Neural crest cell (in vitro differentiated cells): ENCODE results near the gene CHPF. TPM values are rescaled to one million over a fixed set of nuclear protein-coding genes. Genes with fewer than 3 reads are reported as not detected.

Experiments
- DNase-seq: peaks from one replicate; pipeline ENCODE4 v3.0.0; 2021; ENCODE audit warnings: low read depth, mixed read lengths, low spot score
- H3K27ac Mint-ChIP-seq: one replicate; pipeline ENCODE4 v1.8.0; 2021; ENCODE audit warnings: mild to moderate bottlenecking, mixed read lengths; ENCODE audit not compliant: unreplicated experiment
- H3K27me3 Mint-ChIP-seq: 2 replicates; pipeline ENCODE4 v1.8.0; 2021; ENCODE audit warnings: low read depth, mild to moderate bottlenecking, mixed read lengths
- H3K36me3 Mint-ChIP-seq: 2 replicates; pipeline ENCODE4 v1.8.0; 2021; ENCODE audit warnings: low read depth, mild to moderate bottlenecking, mixed read lengths
- H3K4me1 Mint-ChIP-seq: 2 replicates; pipeline ENCODE4 v1.8.0; 2021; ENCODE audit warnings: mixed read lengths
- H3K4me3 Mint-ChIP-seq: one replicate; pipeline ENCODE4 v1.8.0; 2021; ENCODE audit warnings: mild to moderate bottlenecking, mixed read lengths
- H3K9me3 Mint-ChIP-seq: 2 replicates; pipeline ENCODE4 v1.8.0; 2021; ENCODE audit warnings: mixed read lengths
- total RNA-seq: library from RNA; stranded (reverse); gene quantifications from 2 replicates; pipeline ENCODE4 v1.2.1, GENCODE V29; 2021
- TF ChIP-seq, protein P1 (sequence below): fragments of 200-600 bp; sonication (generic); conservative IDR thresholded peaks from 2 replicates; pipeline ENCODE4 v1.5.0; 2021; ENCODE audit warnings: antibody characterized with exemption, mild to moderate bottlenecking

Gene CHPF
- total RNA-seq, 1 donor from 2014 or later, result 30.0 TPM

DNA sequence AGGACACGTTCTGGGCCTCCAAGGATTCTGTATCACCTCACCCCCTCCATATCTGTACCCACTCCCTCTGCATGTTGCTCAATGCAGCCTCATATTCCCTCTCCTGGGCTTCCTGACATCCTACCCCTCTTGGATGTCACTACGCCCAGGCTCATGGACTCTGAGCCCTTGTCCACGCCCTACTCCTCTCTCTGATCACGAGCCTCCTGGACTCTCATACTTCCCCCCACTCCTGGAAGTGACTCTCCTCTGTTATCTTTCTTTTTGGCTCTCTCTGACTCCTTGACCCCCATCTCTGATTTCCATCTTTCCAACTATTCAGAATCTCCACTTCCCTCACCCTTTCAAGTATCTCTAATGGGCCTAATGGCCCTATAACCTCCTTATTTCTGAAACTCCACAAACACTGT, 2.3 kb upstream of the CHPF start:
- Mint-ChIP-seq H3K36me3 (peaks cover 3% of the 10 kb centered on the region), H3K27me3 (peaks cover 2% of the 10 kb centered on the region), H3K9me3 (no peaks in the 10 kb centered on the region), H3K4me3 (peak overlapping the region; percentile 79), H3K4me1 (peaks cover 41% of the 10 kb centered on the region), H3K27ac (no peak overlapping the region)
- DNase-seq, result no peak
- TF ChIP-seq, protein P1, sequence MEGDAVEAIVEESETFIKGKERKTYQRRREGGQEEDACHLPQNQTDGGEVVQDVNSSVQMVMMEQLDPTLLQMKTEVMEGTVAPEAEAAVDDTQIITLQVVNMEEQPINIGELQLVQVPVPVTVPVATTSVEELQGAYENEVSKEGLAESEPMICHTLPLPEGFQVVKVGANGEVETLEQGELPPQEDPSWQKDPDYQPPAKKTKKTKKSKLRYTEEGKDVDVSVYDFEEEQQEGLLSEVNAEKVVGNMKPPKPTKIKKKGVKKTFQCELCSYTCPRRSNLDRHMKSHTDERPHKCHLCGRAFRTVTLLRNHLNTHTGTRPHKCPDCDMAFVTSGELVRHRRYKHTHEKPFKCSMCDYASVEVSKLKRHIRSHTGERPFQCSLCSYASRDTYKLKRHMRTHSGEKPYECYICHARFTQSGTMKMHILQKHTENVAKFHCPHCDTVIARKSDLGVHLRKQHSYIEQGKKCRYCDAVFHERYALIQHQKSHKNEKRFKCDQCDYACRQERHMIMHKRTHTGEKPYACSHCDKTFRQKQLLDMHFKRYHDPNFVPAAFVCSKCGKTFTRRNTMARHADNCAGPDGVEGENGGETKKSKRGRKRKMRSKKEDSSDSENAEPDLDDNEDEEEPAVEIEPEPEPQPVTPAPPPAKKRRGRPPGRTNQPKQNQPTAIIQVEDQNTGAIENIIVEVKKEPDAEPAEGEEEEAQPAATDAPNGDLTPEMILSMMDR, result no peak

DNA sequence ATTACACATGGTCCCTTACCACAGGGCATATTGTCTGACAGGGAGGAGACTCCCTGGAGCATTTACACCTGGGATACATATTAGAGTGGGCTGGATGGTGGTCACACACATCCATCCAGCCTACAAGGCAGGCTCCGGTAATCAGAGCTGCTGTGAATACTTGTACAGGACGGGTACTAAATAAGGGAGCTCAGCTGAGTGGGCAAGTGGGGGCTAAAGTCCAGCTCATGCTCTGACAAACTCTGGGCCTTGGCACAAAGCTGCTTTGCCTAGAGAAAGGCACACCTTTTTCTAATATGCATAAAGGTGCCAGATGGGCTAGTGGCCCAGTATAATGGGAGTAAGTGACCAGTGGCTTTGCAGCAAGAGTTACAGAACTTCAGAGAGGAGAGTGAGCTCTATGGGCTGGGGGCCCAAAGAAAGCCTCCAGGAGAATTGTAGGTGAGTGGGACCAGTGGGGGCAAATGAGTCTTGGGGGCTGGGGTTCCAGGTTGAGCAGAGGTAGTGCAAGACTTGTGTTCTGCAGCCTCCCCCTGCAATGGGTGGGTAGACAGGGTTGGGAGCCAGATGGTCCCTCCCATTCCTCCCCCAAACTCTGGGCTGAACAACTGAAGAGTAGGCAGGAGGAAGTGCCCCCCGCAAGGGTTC, 1.8 kb upstream of the CHPF start:
- Mint-ChIP-seq H3K27ac (no peak overlapping the region), H3K4me1 (peaks cover 39% of the 10 kb centered on the region)

DNA sequence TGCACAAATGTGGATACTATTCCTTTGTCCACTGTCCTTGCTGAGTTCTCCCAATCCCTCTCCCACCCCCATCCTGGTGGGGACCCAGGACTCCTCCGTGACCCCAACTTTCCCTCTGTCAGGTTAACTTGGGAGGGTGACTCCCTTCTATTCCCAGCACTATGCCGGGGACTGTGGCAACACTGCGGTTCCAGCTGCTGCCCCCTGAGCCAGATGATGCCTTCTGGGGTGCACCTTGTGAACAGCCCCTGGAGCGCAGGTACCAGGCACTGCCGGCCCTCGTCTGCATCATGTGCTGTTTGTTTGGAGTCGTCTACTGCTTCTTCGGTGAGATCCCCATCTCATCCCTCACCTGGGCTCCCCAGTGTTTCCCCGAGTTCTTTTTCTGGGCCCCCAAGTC, 958 bp upstream of the CHPF start:
- Mint-ChIP-seq H3K27ac (peak overlapping the region; percentile 81), H3K36me3 (peaks cover 3% of the 10 kb centered on the region), H3K9me3 (no peaks in the 10 kb centered on the region), H3K4me3 (peak overlapping the region; percentile 87), H3K27me3 (no peaks in the 10 kb centered on the region), H3K4me1 (peaks cover 39% of the 10 kb centered on the region)
- no peak for DNase-seq
- TF ChIP-seq, protein P1, result no peak

More for the DNA sequence above, 1.8 kb upstream of the CHPF start:
- Mint-ChIP-seq H3K36me3 (peaks cover 3% of the 10 kb centered on the region), H3K9me3 (no peaks in the 10 kb centered on the region), H3K4me3 (peak overlapping the region; percentile 87), H3K27me3 (no peaks in the 10 kb centered on the region)
- TF ChIP-seq, protein P1, result no peak
- DNase-seq, result no peak

DNA sequence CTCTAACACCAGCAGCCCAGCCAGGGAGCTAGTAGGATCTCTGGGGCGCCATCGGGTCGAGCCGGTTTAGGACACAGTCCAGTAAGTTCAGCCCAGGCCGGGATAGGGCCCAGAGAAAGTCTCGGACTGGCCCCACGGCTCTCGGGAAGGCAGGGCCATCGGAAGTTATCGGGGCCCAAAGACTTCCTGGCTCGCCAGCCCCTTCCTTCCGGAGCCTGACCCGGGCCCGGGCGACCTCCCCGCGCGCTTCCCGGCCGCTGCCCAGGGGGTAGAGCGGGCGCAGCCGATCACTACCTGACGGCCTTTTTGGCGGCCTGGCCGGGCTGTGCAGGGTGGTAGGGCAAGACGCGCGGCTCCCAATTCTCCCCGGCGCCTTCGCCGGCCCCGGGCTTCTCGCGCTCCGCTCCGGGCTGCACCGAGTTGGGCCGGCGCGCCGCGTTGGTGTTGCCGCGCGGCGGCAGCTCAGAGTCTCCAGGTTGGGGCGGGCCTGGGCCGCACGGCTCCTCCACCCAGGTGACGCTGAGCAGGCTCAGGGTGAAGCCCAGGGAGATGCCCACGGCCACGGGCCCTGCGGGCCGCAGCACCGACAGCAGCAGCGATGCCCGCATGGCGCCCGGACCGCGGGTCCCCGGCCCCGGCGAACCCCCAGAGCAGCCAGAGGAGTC, 546 bp downstream of the CHPF start:
- no peak overlapping the region for H3K27ac Mint-ChIP-seq
- H3K36me3 Mint-ChIP-seq, result peaks cover 3% of the 10 kb centered on the region
- H3K4me3 Mint-ChIP-seq, result peak overlapping the region; percentile 91
- DNase-seq, result peak; percentile 42
- TF ChIP-seq, protein P1, result peak; percentile 21
- no peaks in the 10 kb centered on the region for H3K9me3 Mint-ChIP-seq
- peaks cover 45% of the 10 kb centered on the region for H3K4me1 Mint-ChIP-seq
- no peaks in the 10 kb centered on the region for H3K27me3 Mint-ChIP-seq

DNA sequence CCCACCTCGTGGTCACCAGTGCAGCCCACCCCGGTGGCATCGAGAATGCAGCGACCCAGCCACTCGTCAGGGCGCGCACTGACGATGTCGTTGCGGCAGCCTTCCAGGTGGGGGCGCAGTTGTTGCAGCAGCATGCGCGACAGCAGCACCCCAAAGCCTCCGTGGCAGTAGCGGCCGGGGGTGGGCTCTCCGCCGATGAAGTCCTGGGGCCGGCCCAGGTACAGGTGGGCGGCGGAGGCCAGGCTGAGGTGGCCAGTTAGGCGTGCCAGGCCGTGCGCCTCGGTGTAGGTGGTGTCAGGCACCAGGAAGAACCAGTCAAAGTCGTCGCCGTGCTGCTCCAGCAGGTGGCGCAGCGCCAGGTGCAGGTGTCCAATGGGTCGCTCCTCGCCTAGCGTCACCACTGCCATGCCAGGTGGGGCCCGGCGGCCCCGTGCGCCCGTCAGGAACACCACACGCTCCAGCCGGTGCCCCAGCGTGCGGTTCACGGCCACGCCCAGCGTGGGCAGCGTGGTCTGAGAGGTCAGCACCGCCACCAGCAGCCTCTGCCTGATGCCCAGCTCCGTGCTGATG, 1.9 kb downstream of the CHPF start:
- peak; percentile 90 for DNase-seq
- peak overlapping the region; percentile 71 for H3K4me3 Mint-ChIP-seq
- H3K4me1 Mint-ChIP-seq, result peaks cover 49% of the 10 kb centered on the region
- H3K9me3 Mint-ChIP-seq, result no peaks in the 10 kb centered on the region
- no peak overlapping the region for H3K27ac Mint-ChIP-seq
- H3K36me3 Mint-ChIP-seq, result no peaks in the 10 kb centered on the region
- no peaks in the 10 kb centered on the region for H3K27me3 Mint-ChIP-seq
- TF ChIP-seq, protein P1, result peak; percentile 100
